Neuronal stem cell (in vitro differentiated cells): ENCODE results near the gene CHD8.

ENCODE experiments used
- DNase-seq: peaks from one replicate; pipeline ENCODE4 v3.0.0-alpha.2; 2013; ENCODE audit warnings: low spot score
- H2AFZ ChIP-seq: one replicate; pipeline ENCODE4 v1.6.1; 2013; ENCODE audit warnings: mild to moderate bottlenecking, low read length, inconsistent platforms
- H2AK5ac ChIP-seq: 2 replicates; pipeline ENCODE4 v1.6.1; 2013; ENCODE audit warnings: low read depth, mild to moderate bottlenecking, inconsistent platforms, low read length, moderate library complexity, mixed read lengths
- H2BK120ac ChIP-seq: 2 replicates; pipeline ENCODE4 v1.6.1; 2013; ENCODE audit warnings: low read depth, mild to moderate bottlenecking, inconsistent platforms, low read length, moderate library complexity, mixed read lengths
- H2BK12ac ChIP-seq: one replicate; pipeline ENCODE4 v1.6.1; 2013; ENCODE audit warnings: low read length, inconsistent platforms
- H2BK15ac ChIP-seq: 2 replicates; pipeline ENCODE4 v1.6.1; 2013; ENCODE audit warnings: mild to moderate bottlenecking, low read length, inconsistent platforms, mixed read lengths
- H2BK5ac ChIP-seq: one replicate; pipeline ENCODE4 v1.6.1; 2013; ENCODE audit warnings: inconsistent platforms, mild to moderate bottlenecking, low read length, moderate library complexity
- H3K14ac ChIP-seq: one replicate; pipeline ENCODE4 v1.6.1; 2013; ENCODE audit warnings: low read length, inconsistent platforms
- H3K18ac ChIP-seq: 2 replicates; pipeline ENCODE4 v1.6.1; 2013; ENCODE audit warnings: low read length, inconsistent platforms
- H3K23ac ChIP-seq: 2 replicates; pipeline ENCODE4 v1.6.1; 2013; ENCODE audit warnings: low read depth, mild to moderate bottlenecking, mixed read lengths, low read length, inconsistent platforms; ENCODE audit not compliant: poor library complexity
- H3K27ac ChIP-seq: replicated peaks from 3 replicates; pipeline ENCODE4 v1.5.1; 2013; ENCODE audit warnings: low read length, inconsistent platforms
- H3K27me3 ChIP-seq, 3 experiments: 2 replicates each; pipeline ENCODE4 v1.6.1; 2013; ENCODE audit warnings: low read length in 3 of 3, mild to moderate bottlenecking in 2 of 3, inconsistent platforms in 1 of 3, low read depth in 1 of 3, mixed read lengths in 1 of 3, moderate library complexity in 1 of 3; ENCODE audit not compliant: control insufficient read depth in 3 of 3, insufficient read depth in 3 of 3
- H3K36me3 ChIP-seq, 2 donors: replicated peaks in 1 of 2; 2 replicates each; pipeline ENCODE4 v1.6.1; 2013; ENCODE audit warnings: low read length in 2 of 2; ENCODE audit not compliant: control insufficient read depth in 2 of 2, insufficient read depth in 2 of 2
- H3K4ac ChIP-seq: 2 replicates; pipeline ENCODE4 v1.6.1; 2013; ENCODE audit warnings: inconsistent platforms, mild to moderate bottlenecking, low read length, moderate library complexity
- H3K4me1 ChIP-seq, 2 donors: 1 replicate in 1 of 2; 2 replicates in 1 of 2; pipeline ENCODE4 v1.6.1; 2013; ENCODE audit warnings: low read length in 2 of 2, low read depth in 1 of 2; ENCODE audit not compliant: control insufficient read depth in 2 of 2, insufficient read depth in 1 of 2
- H3K4me2 ChIP-seq: one replicate; pipeline ENCODE4 v1.6.1; 2013; ENCODE audit warnings: mild to moderate bottlenecking, low read length, inconsistent platforms; ENCODE audit not compliant: insufficient read depth, poor library complexity, severe bottlenecking
- H3K4me3 ChIP-seq, 2 donors: 2 replicates each; pipeline ENCODE4 v1.5.1; 2013; ENCODE audit warnings: low read length in 2 of 2, mild to moderate bottlenecking in 2 of 2, inconsistent platforms in 1 of 2, moderate library complexity in 1 of 2
- H3K79me1 ChIP-seq: one replicate; pipeline ENCODE4 v1.6.1; 2013; ENCODE audit warnings: low read depth, mild to moderate bottlenecking, inconsistent platforms, low read length, moderate library complexity
- H3K9ac ChIP-seq: one replicate; pipeline ENCODE4 v1.6.1; 2013; ENCODE audit warnings: mild to moderate bottlenecking, low read depth, low read length, inconsistent platforms; ENCODE audit not compliant: poor library complexity
- H3K9me3 ChIP-seq, 2 donors: replicated peaks in 1 of 2; 2 replicates each; pipeline versions ENCODE3 to v1.6.1; 2013; ENCODE audit warnings: low read length in 2 of 2, mild to moderate bottlenecking in 2 of 2, inconsistent platforms in 1 of 2, low read depth in 1 of 2, mixed read lengths in 1 of 2, moderate library complexity in 1 of 2; ENCODE audit not compliant: control insufficient read depth in 2 of 2, insufficient read depth in 1 of 2
- H4K8ac ChIP-seq: one replicate; pipeline ENCODE4 v1.6.1; 2013; ENCODE audit warnings: low read depth, mild to moderate bottlenecking, inconsistent platforms, low read length, moderate library complexity
- H4K91ac ChIP-seq: one replicate; pipeline ENCODE4 v1.6.1; 2013; ENCODE audit warnings: low read length, low read depth, mild to moderate bottlenecking, inconsistent platforms; ENCODE audit not compliant: poor library complexity
- WGBS, 2 donors: extraction: QIAGEN DNeasy Blood & Tissue Kit; methylation state at CpG; one replicate each; pipeline ENCODE4 v1.1.7; 2013; ENCODE audit warnings: missing lambda C conversion rate in 2 of 2, mixed read lengths in 1 of 2; ENCODE audit not compliant: insufficient read length in 2 of 2, insufficient replicate concordance in 1 of 2; ENCODE audit errors: extremely low coverage in 2 of 2; 5-methylcytosine and 5-hydroxymethylcytosine counted together

Gene CHD8

GRCh38 chr14:21399311-21399870 is 56.5 kb downstream of the CHD8 start:
- Histone ChIP-seq H3K27ac (no peak overlapping the region), H3K9ac (no peak overlapping the region), H3K79me1 (no peaks in the 10 kb centered on the region), H3K23ac (no peak overlapping the region), H3K4me1 (no peaks in the 10 kb centered on the region), H3K4ac (no peak overlapping the region), H4K8ac (no peak overlapping the region), H2BK5ac (no peak overlapping the region), H3K27me3 (no peaks in the 10 kb centered on the region), H3K18ac (no peak overlapping the region), H3K9me3 (no peaks in the 10 kb centered on the region), H2AFZ (no peak overlapping the region), H4K91ac (no peak overlapping the region), H2BK15ac (no peak overlapping the region), H2BK12ac (no peak overlapping the region), H3K36me3 (peaks cover 52 to 98% of the 10 kb centered on the region in 2 donors), H3K4me2 (no peak overlapping the region), H3K14ac (no peak overlapping the region), H3K4me3 (no peak overlapping the region), H2AK5ac (no peak overlapping the region), H2BK120ac (no peak overlapping the region)
- DNase-seq, result no peak
- WGBS, 2 donors, result no CpG with 5 or more reads among the region's 5 CpGs

DNA sequence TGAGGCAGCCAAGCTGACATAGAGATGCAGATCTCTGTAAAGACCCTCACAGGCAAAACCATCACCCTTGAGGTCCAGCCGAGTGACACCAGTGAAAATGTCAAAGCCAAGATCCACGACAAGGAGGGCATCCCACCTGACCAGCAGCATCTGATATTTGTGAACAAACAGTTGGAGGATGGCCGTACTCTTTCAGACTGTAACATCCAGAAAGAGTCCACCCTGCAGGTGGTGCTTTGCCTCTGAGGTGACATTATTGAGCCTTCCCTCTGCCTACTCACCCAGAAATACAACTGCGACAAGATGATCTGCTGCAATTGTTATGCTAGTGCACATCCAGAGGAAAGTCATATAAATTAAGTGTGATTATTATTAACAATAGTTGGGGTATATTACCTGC is 57.0 kb downstream of the CHD8 start:
- Histone ChIP-seq H4K8ac (no peak overlapping the region), H3K36me3 (peaks cover 55 to 100% of the 10 kb centered on the region in 2 donors), H3K4me3 (no peak overlapping the region), H2BK120ac (no peak overlapping the region), H3K4ac (no peak overlapping the region), H2BK12ac (no peak overlapping the region), H2BK5ac (no peak overlapping the region), H2AFZ (no peak overlapping the region), H2AK5ac (no peak overlapping the region), H3K9ac (no peak overlapping the region), H3K4me1 (no peaks in the 10 kb centered on the region), H3K79me1 (no peaks in the 10 kb centered on the region), H3K23ac (no peak overlapping the region), H3K14ac (no peak overlapping the region), H3K9me3 (no peaks in the 10 kb centered on the region), H3K27me3 (no peaks in the 10 kb centered on the region), H3K27ac (no peak overlapping the region), H2BK15ac (no peak overlapping the region), H3K4me2 (no peak overlapping the region), H3K18ac (no peak overlapping the region), H4K91ac (no peak overlapping the region)
- WGBS, 2 donors, result no CpG with 5 or more reads among the region's 4 CpGs
- no peak for DNase-seq

- Histone ChIP-seq H3K4me1 (no peaks in the 10 kb centered on the region), H2BK15ac (no peak overlapping the region), H3K18ac (no peak overlapping the region), H3K23ac (no peak overlapping the region), H3K27me3 (no peaks in the 10 kb centered on the region), H2BK5ac (no peak overlapping the region), H4K91ac (no peak overlapping the region), H3K4ac (no peak overlapping the region), H3K79me1 (peaks cover 2% of the 10 kb centered on the region), H3K4me3 (no peak overlapping the region), H3K4me2 (no peak overlapping the region), H2AFZ (no peak overlapping the region), H3K36me3 (peaks cover 57 to 100% of the 10 kb centered on the region in 2 donors), H3K9me3 (no peaks in the 10 kb centered on the region), H2AK5ac (no peak overlapping the region), H3K14ac (no peak overlapping the region), H3K27ac (no peak overlapping the region), H3K9ac (no peak overlapping the region), H4K8ac (no peak overlapping the region), H2BK12ac (no peak overlapping the region), H2BK120ac (no peak overlapping the region)
- WGBS, 2 donors, result no CpG with 5 or more reads among the region's 1 CpG
- DNase-seq, result no peak
Measured at GRCh38 chr14:21395450-21395849, 60.5 kb downstream of the CHD8 start.

DNA sequence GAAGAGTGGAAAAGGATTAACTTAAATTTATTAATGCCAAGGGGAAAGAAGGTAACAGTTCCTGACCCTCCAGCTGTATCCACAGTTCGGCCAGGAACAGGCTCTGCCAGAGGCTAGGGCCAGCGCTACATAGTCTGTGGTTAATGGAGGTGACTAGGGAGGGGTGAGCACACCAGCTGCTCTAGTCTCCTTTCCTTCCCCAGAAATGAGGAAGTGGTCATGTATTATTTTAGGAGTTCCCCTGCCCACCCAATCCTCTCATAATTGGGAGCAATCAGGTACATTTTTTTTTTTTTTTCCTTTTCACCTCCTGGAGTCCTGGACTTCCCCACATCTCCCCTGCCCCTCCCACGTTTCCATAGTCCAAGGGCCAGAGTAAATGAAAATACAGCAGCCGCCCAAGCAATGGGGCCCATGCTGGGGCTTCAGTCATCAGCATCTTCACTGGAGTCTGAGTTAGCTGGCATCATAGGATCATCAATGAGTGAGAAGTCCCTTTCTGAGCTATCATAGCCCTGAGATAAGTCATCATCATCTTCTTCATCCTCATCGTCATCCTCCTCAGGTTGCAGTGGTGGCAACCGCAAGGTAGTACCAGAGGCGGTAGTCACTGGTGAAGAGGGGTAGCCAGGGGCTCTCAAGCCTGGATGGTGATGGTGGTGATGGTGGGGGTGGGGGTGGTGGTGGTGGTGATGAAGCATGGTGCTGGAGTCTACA is 70.6 kb downstream of the CHD8 start:
- Histone ChIP-seq H3K36me3 (peaks cover 11 to 82% of the 10 kb centered on the region in 2 donors), H2BK12ac (no peak overlapping the region), H3K27ac (no peak overlapping the region), H3K4me3 (no peak overlapping the region), H3K9me3 (no peaks in the 10 kb centered on the region), H2AK5ac (no peak overlapping the region), H3K4me1 (peaks cover 0 to 7% of the 10 kb centered on the region in 2 donors), H2AFZ (no peak overlapping the region), H3K23ac (no peak overlapping the region), H3K4ac (no peak overlapping the region), H2BK15ac (no peak overlapping the region), H3K18ac (no peak overlapping the region), H3K27me3 (no peaks in the 10 kb centered on the region), H3K4me2 (no peak overlapping the region), H4K8ac (no peak overlapping the region), H2BK5ac (no peak overlapping the region), H4K91ac (no peak overlapping the region), H3K14ac (no peak overlapping the region), H2BK120ac (no peak overlapping the region), H3K9ac (no peak overlapping the region), H3K79me1 (no peaks in the 10 kb centered on the region)
- no CpG with 5 or more reads among the region's 7 CpGs for WGBS, 2 donors
- no peak for DNase-seq
